ENCODE measurements around the gene LASP1NB.

DNA sequence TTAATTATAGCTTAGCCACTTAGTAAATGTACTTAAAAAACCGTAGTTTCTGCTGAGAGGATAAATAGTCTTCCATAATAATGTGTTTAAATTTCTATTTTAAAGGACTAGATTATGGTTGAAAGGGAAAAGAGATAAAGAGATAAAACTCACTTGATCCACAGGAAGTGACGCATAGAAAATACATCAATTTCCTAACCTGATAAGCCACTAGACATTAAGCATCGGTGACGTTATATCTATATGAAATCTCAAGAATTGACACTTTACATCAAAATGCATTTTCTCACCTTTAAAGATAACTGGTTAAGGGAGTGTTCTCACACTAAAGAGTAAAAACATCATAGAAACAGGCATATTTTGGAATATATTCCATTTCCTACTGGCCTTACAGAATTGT is 36.0 kb downstream of the LASP1NB start:
- TF ChIP-seq POLR2AphosphoS5 (IDR thresholded peaks at IDR 0.05; ENCODE audit: borderline replicate concordance, low read depth, low read length), result no peak
- no peak for TF ChIP-seq EZH2 (IDR thresholded peaks at IDR 0.05)
